Testis (tissue), 2 donors: ENCODE results near the gene ALOX5AP.

Experiments
- CTCF ChIP-seq, 3 experiments: fragments of 450-650 bp in 2 of 3; fragments of 200-600 bp in 1 of 3; sonication (generic) in 1 of 3; IDR thresholded peaks; one replicate each; pipeline ENCODE4 v1.5.1; 2016 to 2019; ENCODE audit warnings: antibody characterized with exemption in 3 of 3, mild to moderate bottlenecking in 2 of 3, moderate library complexity in 1 of 3
- POLR2A ChIP-seq: fragments of 450-650 bp; IDR thresholded peaks from one replicate; pipeline ENCODE4 v1.6.1; 2017; ENCODE audit warnings: antibody characterized with exemption, mild to moderate bottlenecking, moderate library complexity

GRCh38 chr13:30770929-30771328 is 35.6 kb downstream of the ALOX5AP start:
- TF ChIP-seq CTCF (IDR thresholded peaks at IDR 0.05) (no peak), POLR2A (no peak)
